K562 (cell line): ENCODE results near the gene KRTAP22-1. TPM values are rescaled to one million over a fixed set of nuclear protein-coding genes. Genes with fewer than 3 reads are reported as not detected.

Experiments used
- ATAC-seq: fragments of 200-7000 bp; cut with Tn5 transposase; 3 replicates; pipeline ENCODE4 v1.9.1; 2020; ENCODE audit warnings: moderate library complexity
- BruUV-seq: library from RNA; stranded (reverse); fragments of 400-500 nt; replicated peaks from 2 replicates; lab custom pipeline; 2021; lab: Mats Ljungman, UMichigan
- CTCF ChIA-PET: fragments of 300-600 bp; formaldehyde crosslinking; extraction: SDS; loops from one replicate; lab custom pipeline; 2021; ENCODE audit warnings: low intra/inter-chr PET ratio; lab: Yijun Ruan, JAX
- POLR2A ChIA-PET: fragments of 300-600, 350-650 bp; sonication (Branson Sonifier 250); formaldehyde crosslinking; extraction: SDS; loops from one replicate; lab custom pipeline; 2021; ENCODE audit warnings: antibody characterized with exemption, inconsistent platforms; lab: Yijun Ruan, JAX
- DNase-seq, 4 experiments: peaks; one replicate each; pipeline versions ENCODE4 v3.0.0 to v3.0.0-alpha.2; 2011 to 2018; ENCODE audit warnings: low spot score in 3 of 4, mixed read lengths in 3 of 4; ENCODE audit errors: extremely low read depth in 1 of 4
- FAIRE-seq: peaks from 2 replicates; lab custom pipeline; 2011; peaks lifted over from hg19 to GRCh38; lab: Jason Lieb, UNC
- H2AFZ ChIP-seq: 2 replicates; pipeline ENCODE4 v1.6.0; 2011; ENCODE audit warnings: low read depth, low read length, control low read depth, inconsistent platforms
- H3K27ac ChIP-seq: fragments of 200-600 bp; 3 replicates; pipeline ENCODE4 v1.8.0; 2011; ENCODE audit warnings: low read depth, mild to moderate bottlenecking, control low read depth, inconsistent platforms, low read length, moderate library complexity, mixed read lengths; ENCODE audit errors: extremely low read depth
- H3K27me3 ChIP-seq, 2 experiments: fragments of 300-600 bp in 1 of 2; 2 replicates in 1 of 2; 3 replicates in 1 of 2; pipeline versions ENCODE4 v1.6.0 to v1.8.0; 2011; ENCODE audit warnings: inconsistent platforms in 2 of 2, low read length in 2 of 2, mild to moderate bottlenecking in 1 of 2, mixed read lengths in 1 of 2, moderate library complexity in 1 of 2; ENCODE audit not compliant: control insufficient read depth in 2 of 2, insufficient read depth in 2 of 2
- H3K36me3 ChIP-seq: fragments of 300-600 bp; 3 replicates; pipeline ENCODE4 v1.8.0; 2011; ENCODE audit warnings: mild to moderate bottlenecking, low read length, inconsistent platforms; ENCODE audit not compliant: control insufficient read depth, insufficient read depth
- H3K4me1 ChIP-seq, 2 experiments: fragments of 200-600 bp in 1 of 2; replicated peaks in 1 of 2; 2 replicates in 1 of 2; 3 replicates in 1 of 2; pipeline versions ENCODE4 v1.5.1 to v1.8.0; 2011; ENCODE audit warnings: inconsistent platforms in 2 of 2, low read length in 2 of 2, mild to moderate bottlenecking in 1 of 2, mixed read lengths in 1 of 2, moderate library complexity in 1 of 2; ENCODE audit not compliant: control insufficient read depth in 2 of 2, insufficient read depth in 2 of 2
- H3K4me2 ChIP-seq: 2 replicates; pipeline ENCODE4 v1.6.1; 2011; ENCODE audit warnings: low read length, control low read depth, inconsistent platforms, mixed read lengths; ENCODE audit not compliant: insufficient read depth
- H3K4me3 ChIP-seq: fragments of 200-600 bp; sonication (generic), shearing (Covaris generic); 2 replicates; pipeline ENCODE4 v1.5.1; 2016; ENCODE audit warnings: control low read depth, inconsistent platforms
- H3K79me2 ChIP-seq: fragments of 200-600 bp; 3 replicates; pipeline ENCODE4 v1.8.0; 2011; ENCODE audit warnings: low read length, inconsistent platforms; ENCODE audit not compliant: control insufficient read depth, insufficient read depth
- H3K9ac ChIP-seq, 2 experiments: 2 replicates each; pipeline versions ENCODE4 v1.6.0 to v1.6.1; 2011; ENCODE audit warnings: low read depth in 2 of 2, low read length in 2 of 2, control low read depth in 1 of 2, inconsistent platforms in 1 of 2, mild to moderate bottlenecking in 1 of 2, mixed read lengths in 1 of 2; ENCODE audit not compliant: insufficient read depth in 1 of 2
- H3K9me1 ChIP-seq: one replicate; pipeline ENCODE4 v1.6.0; 2011; ENCODE audit warnings: inconsistent platforms, mild to moderate bottlenecking, low read length, moderate library complexity; ENCODE audit not compliant: control insufficient read depth, insufficient read depth
- H3K9me3 ChIP-seq: replicated peaks from 2 replicates; pipeline ENCODE4 v1.5.1; 2011; ENCODE audit warnings: low read depth, low read length, inconsistent platforms; ENCODE audit not compliant: control insufficient read depth, insufficient read depth
- H4K20me1 ChIP-seq: replicated peaks from 2 replicates; pipeline ENCODE4 v1.6.1; 2011; ENCODE audit warnings: low read length, inconsistent platforms, mixed read lengths; ENCODE audit not compliant: control insufficient read depth, insufficient read depth
- BCL6 ChIP-seq: fragments of 250-450 bp; sonication (Bioruptor Pico); IDR thresholded peaks from 2 replicates; pipeline ENCODE4 v1.4.0; 2020
- CCNT2 ChIP-seq: IDR thresholded peaks from 2 replicates; pipeline ENCODE4 v1.6.1; 2011; ENCODE audit warnings: borderline replicate concordance, low read depth, mild to moderate bottlenecking, moderate library complexity, mixed read lengths, low read length; ENCODE audit not compliant: insufficient read length; ENCODE audit errors: extremely low read depth
- CEBPG ChIP-seq, 3 experiments: fragments of 200-800 bp in 1 of 3; sonication (Bioruptor generic) in 1 of 3; sonication (generic) in 1 of 3; formaldehyde crosslinking in 1 of 3; IDR thresholded peaks in 2 of 3; conservative IDR thresholded peaks in 1 of 3; 2 replicates each; pipeline versions ENCODE4 v1.6.1 to v1.8.0; 2016 to 2022; ENCODE audit warnings: missing compliant biosample characterization in 2 of 3, missing genetic modification characterization in 2 of 3, mild to moderate bottlenecking in 1 of 3, missing genetic modification reagents in 1 of 3
- HDAC2 ChIP-seq: fragments of 450-650 bp; IDR thresholded peaks from 2 replicates; pipeline ENCODE4 v1.6.1; 2016; ENCODE audit warnings: mild to moderate bottlenecking
- NFRKB ChIP-seq: fragments of 450-650 bp; IDR thresholded peaks from 2 replicates; pipeline ENCODE4 v1.6.1; 2016; ENCODE audit warnings: low read depth
- POLR2H ChIP-seq: IDR thresholded peaks from 2 replicates; pipeline ENCODE4 v1.6.1; 2016; ENCODE audit warnings: missing genetic modification characterization, low read depth, mild to moderate bottlenecking, control low read depth, missing compliant biosample characterization, moderate library complexity
- ZNF445 ChIP-seq: fragments of 250-450 bp; sonication (Bioruptor Pico); IDR thresholded peaks from 2 replicates; pipeline ENCODE4 v1.4.0; 2020; ENCODE audit warnings: low read depth, mild to moderate bottlenecking, moderate library complexity
- ZNF507 ChIP-seq: conservative IDR thresholded peaks from 2 replicates; pipeline ENCODE4 v1.6.1; 2017; ENCODE audit warnings: missing genetic modification characterization, missing compliant biosample characterization
- WGBS: fragments of 100-300 bp; shearing (Covaris generic); methylation state at CpG from one replicate; pipeline ENCODE4 v1.1.6; 2016; ENCODE audit warnings: low coverage, mixed read lengths; ENCODE audit not compliant: insufficient coverage; ENCODE audit errors: missing lambda C conversion rate; 5-methylcytosine and 5-hydroxymethylcytosine counted together
- in situ Hi-C: fragments of 300-500 bp; cut with MboI; formaldehyde crosslinking; loops from 4 replicates; pipeline ENCODE4 v1.15.0; 2018; ENCODE audit warnings: inconsistent platforms, mixed read lengths
- intact Hi-C: fragments of 100-400 bp; cut with micrococcal nuclease; formaldehyde crosslinking; loops from 2 replicates; pipeline ENCODE4 v1.14.2; 2022
- polyA plus RNA-seq, 8 experiments: library from polyadenylated mRNA; depleted of rRNA in 4 of 8; stranded (reverse) in 5 of 8; unstranded in 3 of 8; fragments of >200 nt; fragmentation: Nextera tagmentation in 2 of 8; fragmentation: Illumina TruSeq in 1 of 8; extraction: Ambion mirVana in 2 of 8; extraction: Trizol in 1 of 8; gene quantifications; 2 replicates each; pipeline versions ENCODE4 v1.2.1 to v1.2.3, GENCODE V29; 2011 to 2014; ENCODE audit warnings: inconsistent platforms in 1 of 8, missing spikeins in 1 of 8
- total RNA-seq, 7 experiments: library from RNA; depleted of rRNA in 6 of 7; stranded (reverse); fragments of >200 nt in 6 of 7; fragmentation: Illumina TruSeq in 2 of 7; extraction: Trizol in 2 of 7; gene quantifications; 2 replicates each; pipeline versions ENCODE4 v1.2.1 to v1.2.3, GENCODE V29; 2011 to 2021; ENCODE audit warnings: low replicate concordance in 1 of 7
- TF ChIP-seq, protein P1 (sequence below), 3 experiments: fragments of 200-800 bp in 1 of 3; fragments of 250-450 bp in 1 of 3; fragments of 450-650 bp in 1 of 3; sonication (Bioruptor Pico) in 1 of 3; sonication (Bioruptor generic) in 1 of 3; formaldehyde crosslinking in 1 of 3; IDR thresholded peaks; 2 replicates each; pipeline versions ENCODE4 v1.6.1 to v1.8.0; 2016 to 2022; ENCODE audit warnings: mild to moderate bottlenecking in 2 of 3, missing genetic modification characterization in 2 of 3, missing compliant biosample characterization in 1 of 3, moderate library complexity in 1 of 3
- TF ChIP-seq, protein P2 (sequence below), 2 experiments: IDR thresholded peaks; 2 replicates each; pipeline ENCODE4 v1.6.1; 2012; ENCODE audit warnings: improper control_type of control experiment in 2 of 2, low read depth in 2 of 2, low read length in 2 of 2, borderline replicate concordance in 1 of 2
- TF ChIP-seq, protein P3 (sequence below): fragments of 450-650 bp; formaldehyde crosslinking; IDR thresholded peaks from 2 replicates; pipeline ENCODE4 v1.4.0; 2020; ENCODE audit warnings: mild to moderate bottlenecking
- TF ChIP-seq, protein P4 (sequence below): fragments of 250-450 bp; sonication (Bioruptor Pico); IDR thresholded peaks from 2 replicates; pipeline ENCODE4 v1.5.0; 2021; ENCODE audit warnings: mild to moderate bottlenecking, borderline replicate concordance

KRTAP22-1 gene
- total and polyA plus RNA-seq, 9 of the 15 experiments (the other 6 are each of a cell fraction or from before 2014, with no cell fraction given) = not detected

DNA sequence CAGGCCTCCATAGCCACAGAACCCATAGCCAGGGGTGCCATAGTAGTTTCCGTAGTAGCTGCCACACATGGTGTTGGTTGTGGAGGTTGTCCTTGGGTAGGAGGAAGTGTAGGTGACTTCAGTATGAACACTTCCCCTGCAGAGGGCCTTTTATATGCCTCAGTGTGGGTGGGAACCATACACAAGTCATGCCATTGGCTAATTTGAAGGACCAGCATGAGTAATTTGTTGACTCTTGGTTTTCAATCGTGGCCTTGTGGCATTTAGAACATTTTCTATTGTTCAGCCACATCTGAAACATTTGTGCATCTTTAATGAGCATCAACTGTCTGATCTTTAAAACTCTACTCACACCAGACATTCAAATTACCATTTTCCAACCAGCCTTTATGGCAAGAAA, 12.9 kb downstream of the KRTAP22-1 start, which contains the start of gene KRTAP6-1:
Gene KRTAP6-1 (minus strand): TSS at position 95 of the 400 bp plus-strand sequence. CDS start 26 bp downstream, at position 69.
- Histone ChIP-seq H2AFZ (no peak within 1 kb of the TSS), H3K79me2 (no peaks in the 10 kb centered on the region), H3K4me3 (no peak within 1 kb of the TSS), H3K36me3 (no peaks in the 10 kb centered on the region), H3K9ac (no peak within 1 kb of the TSS), H3K27ac (no peak within 1 kb of the TSS), H3K4me1 (no peaks in the 10 kb centered on the region), H3K4me2 (no peak within 1 kb of the TSS), H3K27me3 (no peaks in the 10 kb centered on the region), H3K9me3 (peaks cover 5% of the 10 kb centered on the region; the same call in 1 of the 2 replicates), H3K9me1 (no peaks in the 10 kb centered on the region), H4K20me1 (no peaks in the 10 kb centered on the region)
- CTCF ChIA-PET = no interaction called here
- no peak for ATAC-seq
- intact Hi-C loops = no loop called here
- POLR2A ChIA-PET = no interaction called here
- FAIRE-seq = no peak
- in situ Hi-C loops = no loop called here
- no peak for DNase-seq
- no TSS peak for BruUV-seq
- 10% methylated on average over 2 of the region's 2 CpGs for WGBS
- TF ChIP-seq CCNT2 (no peak), BCL6 (CRISPR knock-in tag) (no peak), ZNF507 (tag) (no peak), ZNF445 (CRISPR knock-in tag) (no peak), POLR2H (tag) (no peak), HDAC2 (no peak), NFRKB (no peak), CEBPG (CRISPR knock-in tag; IDR thresholded peaks at IDR 0.05) (no peak), CEBPG (tag; conservative IDR thresholded peaks at IDR 0.05 in 1 of 2, IDR thresholded peaks at IDR 0.05 in 1 of 2) (no peak)
- TF ChIP-seq, protein P1, sequence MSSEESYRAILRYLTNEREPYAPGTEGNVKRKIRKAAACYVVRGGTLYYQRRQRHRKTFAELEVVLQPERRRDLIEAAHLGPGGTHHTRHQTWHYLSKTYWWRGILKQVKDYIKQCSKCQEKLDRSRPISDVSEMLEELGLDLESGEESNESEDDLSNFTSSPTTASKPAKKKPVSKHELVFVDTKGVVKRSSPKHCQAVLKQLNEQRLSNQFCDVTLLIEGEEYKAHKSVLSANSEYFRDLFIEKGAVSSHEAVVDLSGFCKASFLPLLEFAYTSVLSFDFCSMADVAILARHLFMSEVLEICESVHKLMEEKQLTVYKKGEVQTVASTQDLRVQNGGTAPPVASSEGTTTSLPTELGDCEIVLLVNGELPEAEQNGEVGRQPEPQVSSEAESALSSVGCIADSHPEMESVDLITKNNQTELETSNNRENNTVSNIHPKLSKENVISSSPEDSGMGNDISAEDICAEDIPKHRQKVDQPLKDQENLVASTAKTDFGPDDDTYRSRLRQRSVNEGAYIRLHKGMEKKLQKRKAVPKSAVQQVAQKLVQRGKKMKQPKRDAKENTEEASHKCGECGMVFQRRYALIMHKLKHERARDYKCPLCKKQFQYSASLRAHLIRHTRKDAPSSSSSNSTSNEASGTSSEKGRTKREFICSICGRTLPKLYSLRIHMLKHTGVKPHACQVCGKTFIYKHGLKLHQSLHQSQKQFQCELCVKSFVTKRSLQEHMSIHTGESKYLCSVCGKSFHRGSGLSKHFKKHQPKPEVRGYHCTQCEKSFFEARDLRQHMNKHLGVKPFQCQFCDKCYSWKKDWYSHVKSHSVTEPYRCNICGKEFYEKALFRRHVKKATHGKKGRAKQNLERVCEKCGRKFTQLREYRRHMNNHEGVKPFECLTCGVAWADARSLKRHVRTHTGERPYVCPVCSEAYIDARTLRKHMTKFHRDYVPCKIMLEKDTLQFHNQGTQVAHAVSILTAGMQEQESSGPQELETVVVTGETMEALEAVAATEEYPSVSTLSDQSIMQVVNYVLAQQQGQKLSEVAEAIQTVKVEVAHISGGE (CRISPR knock-in tag; IDR thresholded peaks at IDR 0.05) = no peak
- TF ChIP-seq, protein P2, sequence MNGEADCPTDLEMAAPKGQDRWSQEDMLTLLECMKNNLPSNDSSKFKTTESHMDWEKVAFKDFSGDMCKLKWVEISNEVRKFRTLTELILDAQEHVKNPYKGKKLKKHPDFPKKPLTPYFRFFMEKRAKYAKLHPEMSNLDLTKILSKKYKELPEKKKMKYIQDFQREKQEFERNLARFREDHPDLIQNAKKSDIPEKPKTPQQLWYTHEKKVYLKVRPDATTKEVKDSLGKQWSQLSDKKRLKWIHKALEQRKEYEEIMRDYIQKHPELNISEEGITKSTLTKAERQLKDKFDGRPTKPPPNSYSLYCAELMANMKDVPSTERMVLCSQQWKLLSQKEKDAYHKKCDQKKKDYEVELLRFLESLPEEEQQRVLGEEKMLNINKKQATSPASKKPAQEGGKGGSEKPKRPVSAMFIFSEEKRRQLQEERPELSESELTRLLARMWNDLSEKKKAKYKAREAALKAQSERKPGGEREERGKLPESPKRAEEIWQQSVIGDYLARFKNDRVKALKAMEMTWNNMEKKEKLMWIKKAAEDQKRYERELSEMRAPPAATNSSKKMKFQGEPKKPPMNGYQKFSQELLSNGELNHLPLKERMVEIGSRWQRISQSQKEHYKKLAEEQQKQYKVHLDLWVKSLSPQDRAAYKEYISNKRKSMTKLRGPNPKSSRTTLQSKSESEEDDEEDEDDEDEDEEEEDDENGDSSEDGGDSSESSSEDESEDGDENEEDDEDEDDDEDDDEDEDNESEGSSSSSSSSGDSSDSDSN (IDR thresholded peaks at IDR 0.05; ENCODE audit: borderline replicate concordance in 1 of 2, low read depth in 2 of 2, low read length in 2 of 2) = no peak
- TF ChIP-seq, protein P3, sequence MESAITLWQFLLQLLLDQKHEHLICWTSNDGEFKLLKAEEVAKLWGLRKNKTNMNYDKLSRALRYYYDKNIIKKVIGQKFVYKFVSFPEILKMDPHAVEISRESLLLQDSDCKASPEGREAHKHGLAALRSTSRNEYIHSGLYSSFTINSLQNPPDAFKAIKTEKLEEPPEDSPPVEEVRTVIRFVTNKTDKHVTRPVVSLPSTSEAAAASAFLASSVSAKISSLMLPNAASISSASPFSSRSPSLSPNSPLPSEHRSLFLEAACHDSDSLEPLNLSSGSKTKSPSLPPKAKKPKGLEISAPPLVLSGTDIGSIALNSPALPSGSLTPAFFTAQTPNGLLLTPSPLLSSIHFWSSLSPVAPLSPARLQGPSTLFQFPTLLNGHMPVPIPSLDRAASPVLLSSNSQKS (CRISPR knock-in tag) = no peak
- TF ChIP-seq, protein P4, sequence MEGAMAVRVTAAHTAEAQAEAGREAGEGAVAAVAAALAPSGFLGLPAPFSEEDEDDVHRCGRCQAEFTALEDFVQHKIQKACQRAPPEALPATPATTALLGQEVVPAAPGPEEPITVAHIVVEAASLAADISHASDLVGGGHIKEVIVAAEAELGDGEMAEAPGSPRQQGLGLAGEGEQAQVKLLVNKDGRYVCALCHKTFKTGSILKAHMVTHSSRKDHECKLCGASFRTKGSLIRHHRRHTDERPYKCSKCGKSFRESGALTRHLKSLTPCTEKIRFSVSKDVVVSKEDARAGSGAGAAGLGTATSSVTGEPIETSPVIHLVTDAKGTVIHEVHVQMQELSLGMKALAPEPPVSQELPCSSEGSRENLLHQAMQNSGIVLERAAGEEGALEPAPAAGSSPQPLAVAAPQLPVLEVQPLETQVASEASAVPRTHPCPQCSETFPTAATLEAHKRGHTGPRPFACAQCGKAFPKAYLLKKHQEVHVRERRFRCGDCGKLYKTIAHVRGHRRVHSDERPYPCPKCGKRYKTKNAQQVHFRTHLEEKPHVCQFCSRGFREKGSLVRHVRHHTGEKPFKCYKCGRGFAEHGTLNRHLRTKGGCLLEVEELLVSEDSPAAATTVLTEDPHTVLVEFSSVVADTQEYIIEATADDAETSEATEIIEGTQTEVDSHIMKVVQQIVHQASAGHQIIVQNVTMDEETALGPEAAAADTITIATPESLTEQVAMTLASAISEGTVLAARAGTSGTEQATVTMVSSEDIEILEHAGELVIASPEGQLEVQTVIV (CRISPR knock-in tag) = no peak
